C4-2B (cell line): ENCODE results near the gene PHC3.
A peak's percentile ranks its signal among the peaks of the same experiment; 100 is the strongest.

Source experiments
- H3K27ac ChIP-seq: fragments of 450-650 bp; 2 replicates; pipeline ENCODE4 v1.5.1; 2017
- CTCF ChIP-seq: fragments of 450-650 bp; conservative IDR thresholded peaks from 2 replicates; pipeline ENCODE4 v1.5.1; 2017; ENCODE audit warnings: mild to moderate bottlenecking
- ZFX ChIP-seq: fragments of 450-650 bp; IDR thresholded peaks from 2 replicates; pipeline ENCODE4 v1.6.1; 2017

The PHC3 gene, protein sequence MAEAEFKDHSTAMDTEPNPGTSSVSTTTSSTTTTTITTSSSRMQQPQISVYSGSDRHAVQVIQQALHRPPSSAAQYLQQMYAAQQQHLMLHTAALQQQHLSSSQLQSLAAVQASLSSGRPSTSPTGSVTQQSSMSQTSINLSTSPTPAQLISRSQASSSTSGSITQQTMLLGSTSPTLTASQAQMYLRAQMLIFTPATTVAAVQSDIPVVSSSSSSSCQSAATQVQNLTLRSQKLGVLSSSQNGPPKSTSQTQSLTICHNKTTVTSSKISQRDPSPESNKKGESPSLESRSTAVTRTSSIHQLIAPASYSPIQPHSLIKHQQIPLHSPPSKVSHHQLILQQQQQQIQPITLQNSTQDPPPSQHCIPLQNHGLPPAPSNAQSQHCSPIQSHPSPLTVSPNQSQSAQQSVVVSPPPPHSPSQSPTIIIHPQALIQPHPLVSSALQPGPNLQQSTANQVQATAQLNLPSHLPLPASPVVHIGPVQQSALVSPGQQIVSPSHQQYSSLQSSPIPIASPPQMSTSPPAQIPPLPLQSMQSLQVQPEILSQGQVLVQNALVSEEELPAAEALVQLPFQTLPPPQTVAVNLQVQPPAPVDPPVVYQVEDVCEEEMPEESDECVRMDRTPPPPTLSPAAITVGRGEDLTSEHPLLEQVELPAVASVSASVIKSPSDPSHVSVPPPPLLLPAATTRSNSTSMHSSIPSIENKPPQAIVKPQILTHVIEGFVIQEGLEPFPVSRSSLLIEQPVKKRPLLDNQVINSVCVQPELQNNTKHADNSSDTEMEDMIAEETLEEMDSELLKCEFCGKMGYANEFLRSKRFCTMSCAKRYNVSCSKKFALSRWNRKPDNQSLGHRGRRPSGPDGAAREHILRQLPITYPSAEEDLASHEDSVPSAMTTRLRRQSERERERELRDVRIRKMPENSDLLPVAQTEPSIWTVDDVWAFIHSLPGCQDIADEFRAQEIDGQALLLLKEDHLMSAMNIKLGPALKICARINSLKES

GRCh38 chr3:170180908-170181885, at the start of gene PHC3:
TSS of gene PHC3 (minus strand) at chr3:170181733. CDS start at chr3:170181715, 18 bp downstream.
- peak within 1 kb of the TSS; percentile 95 for H3K27ac ChIP-seq
- peak; percentile 99 for TF ChIP-seq ZFX
- no peak for TF ChIP-seq CTCF

GRCh38 chr3:170228093-170228766, 46.7 kb upstream of the PHC3 start:
- no peak for TF ChIP-seq CTCF
- no peak for TF ChIP-seq ZFX
- no peak overlapping the region for H3K27ac ChIP-seq

GRCh38 chr3:170226426-170226960, 45.0 kb upstream of the PHC3 start:
- TF ChIP-seq CTCF (no peak), ZFX (no peak)
- no peak overlapping the region for H3K27ac ChIP-seq

GRCh38 chr3:170225166-170225565, 43.6 kb upstream of the PHC3 start:
- H3K27ac ChIP-seq = no peak overlapping the region
- TF ChIP-seq ZFX (no peak), CTCF (no peak)

DNA sequence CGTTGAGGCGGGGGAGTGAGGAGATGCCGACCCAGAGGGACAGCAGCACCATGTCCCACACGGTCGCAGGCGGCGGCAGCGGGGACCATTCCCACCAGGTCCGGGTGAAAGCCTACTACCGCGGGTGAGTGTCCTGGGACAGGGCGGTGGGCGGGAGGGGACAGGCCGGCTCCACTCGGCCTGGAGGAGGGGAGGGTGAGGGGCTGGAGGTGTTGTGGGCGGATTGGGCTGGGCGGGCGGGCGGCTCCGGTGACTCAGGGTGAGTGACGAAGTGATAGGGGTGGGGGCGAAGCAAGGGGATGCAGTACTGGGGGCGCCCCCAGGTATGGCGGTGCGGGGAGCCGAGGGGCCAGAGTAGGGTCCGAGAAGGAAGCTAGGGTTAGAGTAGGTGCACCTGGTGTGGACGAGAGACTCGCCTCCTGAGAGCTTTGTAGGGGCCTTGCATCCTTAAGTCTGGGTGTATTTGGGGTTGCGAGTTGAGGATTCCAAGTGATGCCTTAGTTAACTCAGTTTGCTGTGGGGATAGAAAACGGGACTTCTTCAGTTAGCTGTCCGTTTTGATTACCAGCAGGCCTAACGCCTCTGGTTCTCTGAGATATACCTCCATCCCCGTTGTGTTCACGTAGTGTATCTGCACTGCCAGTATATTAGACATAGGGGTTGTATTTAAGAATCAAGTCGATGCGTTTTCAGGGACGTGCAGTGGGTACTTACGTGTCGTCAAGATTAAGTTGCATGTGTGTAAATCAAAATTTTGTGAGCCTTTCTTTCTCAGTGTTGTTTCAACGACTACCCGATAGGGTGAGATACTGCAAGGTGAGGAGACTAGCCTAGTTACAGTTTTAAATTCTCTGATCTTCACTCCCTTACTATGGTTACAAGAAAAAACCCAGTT, 41.4 kb upstream of the PHC3 start:
- H3K27ac ChIP-seq = peak overlapping the region; percentile 86
- peak; percentile 56; the same call in 1 of the 2 replicates for TF ChIP-seq ZFX
- TF ChIP-seq CTCF = no peak; the same call in 1 of the 2 replicates
